Esophagus muscularis mucosa (tissue), 3 donors: ENCODE measurements around the gene BAG2.

Experiments
- POLR2AphosphoS5 ChIP-seq, 2 donors: sonication (generic); formaldehyde crosslinking; IDR thresholded peaks; one replicate each; pipeline ENCODE4 v1.6.1; 2017; ENCODE audit warnings: antibody characterized with exemption in 2 of 2
- TF ChIP-seq, protein P1 (sequence below), 3 experiments: fragments of 200-600 bp in 2 of 3; fragments of 450-650 bp in 1 of 3; sonication (generic) in 2 of 3; IDR thresholded peaks; one replicate each; pipeline ENCODE4 v1.5.1; 2017 to 2019; ENCODE audit warnings: antibody characterized with exemption in 3 of 3, mild to moderate bottlenecking in 2 of 3, moderate library complexity in 1 of 3

DNA sequence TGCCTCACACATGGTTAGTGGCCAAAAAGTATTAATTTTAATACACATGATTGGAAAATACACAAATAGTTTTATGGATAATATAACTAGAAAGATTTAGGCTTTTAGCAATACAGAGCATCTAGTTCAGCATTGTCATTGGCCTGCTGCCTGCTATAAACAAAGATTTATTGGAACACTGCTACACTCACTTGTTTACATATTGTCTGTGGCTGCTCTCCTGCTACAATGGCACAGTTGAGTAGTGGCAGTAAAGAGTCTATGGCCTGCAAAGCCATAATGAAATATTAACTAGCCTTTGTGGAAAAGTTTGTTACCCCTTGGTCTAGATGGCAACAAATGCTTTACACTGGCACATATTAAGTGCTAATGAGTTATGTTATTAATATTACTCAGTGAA, 44.4 kb upstream of the BAG2 start:
- TF ChIP-seq, protein P1, sequence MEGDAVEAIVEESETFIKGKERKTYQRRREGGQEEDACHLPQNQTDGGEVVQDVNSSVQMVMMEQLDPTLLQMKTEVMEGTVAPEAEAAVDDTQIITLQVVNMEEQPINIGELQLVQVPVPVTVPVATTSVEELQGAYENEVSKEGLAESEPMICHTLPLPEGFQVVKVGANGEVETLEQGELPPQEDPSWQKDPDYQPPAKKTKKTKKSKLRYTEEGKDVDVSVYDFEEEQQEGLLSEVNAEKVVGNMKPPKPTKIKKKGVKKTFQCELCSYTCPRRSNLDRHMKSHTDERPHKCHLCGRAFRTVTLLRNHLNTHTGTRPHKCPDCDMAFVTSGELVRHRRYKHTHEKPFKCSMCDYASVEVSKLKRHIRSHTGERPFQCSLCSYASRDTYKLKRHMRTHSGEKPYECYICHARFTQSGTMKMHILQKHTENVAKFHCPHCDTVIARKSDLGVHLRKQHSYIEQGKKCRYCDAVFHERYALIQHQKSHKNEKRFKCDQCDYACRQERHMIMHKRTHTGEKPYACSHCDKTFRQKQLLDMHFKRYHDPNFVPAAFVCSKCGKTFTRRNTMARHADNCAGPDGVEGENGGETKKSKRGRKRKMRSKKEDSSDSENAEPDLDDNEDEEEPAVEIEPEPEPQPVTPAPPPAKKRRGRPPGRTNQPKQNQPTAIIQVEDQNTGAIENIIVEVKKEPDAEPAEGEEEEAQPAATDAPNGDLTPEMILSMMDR (IDR thresholded peaks at IDR 0.05) = no peak
- no peak for TF ChIP-seq POLR2AphosphoS5 (IDR thresholded peaks at IDR 0.05)
